Subcutaneous adipose tissue (tissue), 4 donors: ENCODE results near the gene UGDH. TPM values are rescaled to one million over a fixed set of nuclear protein-coding genes. Genes with fewer than 3 reads are reported as not detected.

Source experiments
- total RNA-seq, 4 donors: library from RNA; depleted of rRNA; stranded (reverse); fragments of >200 nt; gene quantifications; one replicate each; pipeline ENCODE4 v1.1.0, GENCODE V29; 2016
- TF ChIP-seq, protein P1 (sequence below): fragments of 450-650 bp; IDR thresholded peaks from one replicate; pipeline ENCODE4 v1.5.1; 2016; ENCODE audit warnings: low read depth, mild to moderate bottlenecking, control low read depth, antibody characterized with exemption, moderate library complexity

UGDH gene
- total RNA-seq, 4 donors from 2014 or later = 37.3 to 122 (median 84.2) TPM

DNA sequence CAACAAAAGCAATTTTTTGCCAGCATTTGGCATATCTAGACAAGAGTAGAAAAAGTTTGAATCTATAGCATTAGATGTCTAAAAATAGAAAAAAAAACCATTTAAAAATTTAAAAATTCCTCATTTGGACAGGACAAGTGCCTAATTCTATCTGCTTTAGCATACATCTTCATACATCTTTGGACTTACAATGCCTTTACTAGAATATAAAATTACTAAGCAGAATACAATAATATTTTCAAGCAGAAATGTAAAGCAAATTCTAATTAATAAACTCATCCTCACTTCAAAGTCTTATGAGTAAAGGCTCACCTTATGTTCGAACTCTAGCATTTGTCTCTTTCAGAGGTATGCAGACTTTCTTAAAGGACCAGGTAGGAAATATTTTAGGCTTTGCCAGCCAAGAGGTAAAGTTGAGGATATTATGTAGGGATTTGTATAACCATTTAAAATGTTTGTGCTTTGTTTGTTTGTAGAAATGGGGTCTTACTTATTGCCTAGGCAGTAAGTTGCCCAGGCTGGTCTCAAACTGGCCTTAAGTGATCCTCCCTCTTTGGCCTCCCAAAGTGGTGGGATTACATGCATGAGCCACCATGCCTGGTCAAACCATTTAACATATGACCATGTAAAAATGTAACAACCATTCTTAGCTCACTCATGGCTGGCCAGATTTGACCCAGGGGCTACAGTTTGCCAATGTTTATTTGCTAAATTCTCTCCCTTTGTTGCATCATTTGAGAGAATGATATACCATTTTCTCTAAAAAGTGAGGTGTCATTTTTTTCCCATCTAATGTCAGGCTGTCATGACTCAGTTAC is 29.1 kb downstream of the UGDH start:
- TF ChIP-seq, protein P1, sequence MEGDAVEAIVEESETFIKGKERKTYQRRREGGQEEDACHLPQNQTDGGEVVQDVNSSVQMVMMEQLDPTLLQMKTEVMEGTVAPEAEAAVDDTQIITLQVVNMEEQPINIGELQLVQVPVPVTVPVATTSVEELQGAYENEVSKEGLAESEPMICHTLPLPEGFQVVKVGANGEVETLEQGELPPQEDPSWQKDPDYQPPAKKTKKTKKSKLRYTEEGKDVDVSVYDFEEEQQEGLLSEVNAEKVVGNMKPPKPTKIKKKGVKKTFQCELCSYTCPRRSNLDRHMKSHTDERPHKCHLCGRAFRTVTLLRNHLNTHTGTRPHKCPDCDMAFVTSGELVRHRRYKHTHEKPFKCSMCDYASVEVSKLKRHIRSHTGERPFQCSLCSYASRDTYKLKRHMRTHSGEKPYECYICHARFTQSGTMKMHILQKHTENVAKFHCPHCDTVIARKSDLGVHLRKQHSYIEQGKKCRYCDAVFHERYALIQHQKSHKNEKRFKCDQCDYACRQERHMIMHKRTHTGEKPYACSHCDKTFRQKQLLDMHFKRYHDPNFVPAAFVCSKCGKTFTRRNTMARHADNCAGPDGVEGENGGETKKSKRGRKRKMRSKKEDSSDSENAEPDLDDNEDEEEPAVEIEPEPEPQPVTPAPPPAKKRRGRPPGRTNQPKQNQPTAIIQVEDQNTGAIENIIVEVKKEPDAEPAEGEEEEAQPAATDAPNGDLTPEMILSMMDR = no peak

DNA sequence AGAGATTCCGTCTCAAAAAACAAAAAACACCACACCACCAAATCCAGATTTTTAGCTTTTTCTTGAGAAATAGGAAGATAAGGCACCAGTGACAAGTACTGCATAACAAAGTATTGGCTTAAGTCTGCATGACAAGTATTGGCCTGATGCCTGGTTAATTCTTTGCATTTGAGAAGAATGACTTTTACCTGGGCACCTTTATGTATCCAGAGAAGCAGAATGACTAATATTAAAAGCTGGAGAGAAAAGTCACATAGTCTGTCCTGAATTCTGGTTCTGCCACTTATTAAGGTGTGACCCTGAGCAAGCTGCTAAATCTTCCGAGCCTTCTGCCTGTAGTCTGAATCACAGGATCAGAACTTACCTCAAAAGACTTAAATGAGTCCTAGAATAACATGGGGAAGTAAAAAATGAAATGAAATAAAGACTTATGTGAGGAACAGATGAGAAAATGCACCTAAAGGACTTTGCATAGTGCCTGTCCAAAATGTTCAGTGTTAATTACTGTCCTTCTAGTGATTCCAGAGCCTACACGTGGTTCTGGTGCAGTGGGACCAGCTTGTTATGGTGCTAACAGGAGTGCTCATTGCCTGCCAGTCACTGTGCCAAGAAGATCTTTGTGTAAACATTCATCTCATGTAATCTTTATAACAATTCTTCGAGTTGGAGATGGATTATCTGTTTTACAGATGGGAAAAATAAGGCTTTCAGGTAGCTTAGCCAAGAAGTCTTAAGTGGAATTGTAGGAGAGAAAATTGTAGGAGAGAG is 31.6 kb downstream of the UGDH start:
- TF ChIP-seq, protein P1 = no peak

DNA sequence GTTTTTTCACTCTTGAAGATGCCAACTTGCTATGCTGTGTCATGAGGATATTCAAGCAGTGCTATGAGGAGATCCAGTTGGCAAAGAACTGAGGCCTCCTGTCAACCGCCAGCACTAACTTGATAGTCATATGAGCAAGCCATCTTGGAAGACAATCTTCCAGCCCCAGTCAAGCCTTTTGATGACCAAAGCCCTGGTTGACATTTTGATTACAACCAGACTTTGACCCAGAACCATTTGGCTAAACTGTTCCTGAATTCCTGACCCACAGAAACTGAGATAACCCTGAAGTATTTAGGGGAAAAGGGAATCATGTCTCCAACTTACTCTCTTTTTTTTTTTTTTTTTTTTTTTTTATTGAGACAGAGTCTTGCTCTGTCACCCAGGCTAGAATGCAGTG is 32.9 kb downstream of the UGDH start:
- TF ChIP-seq, protein P1 = no peak

DNA sequence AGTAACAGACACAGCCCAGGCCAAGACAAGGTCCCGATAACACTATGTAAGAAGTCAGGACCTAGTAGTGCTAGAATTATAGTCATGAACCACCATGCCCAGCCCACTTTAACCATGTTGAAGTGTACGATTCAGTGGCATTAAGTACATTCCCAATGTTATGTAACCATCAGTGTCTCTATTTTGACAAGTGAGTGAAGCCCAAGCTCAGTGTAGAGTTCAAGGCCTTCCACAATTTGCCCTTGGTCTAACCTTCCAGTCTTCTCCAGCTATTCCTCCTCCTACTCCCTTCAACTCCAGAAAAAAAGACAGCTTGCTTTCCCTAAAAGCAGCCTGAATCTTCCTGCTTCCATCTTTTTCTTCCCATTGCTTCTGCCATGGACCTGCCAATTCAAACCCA is 36.9 kb downstream of the UGDH start:
- TF ChIP-seq, protein P1 = no peak

DNA sequence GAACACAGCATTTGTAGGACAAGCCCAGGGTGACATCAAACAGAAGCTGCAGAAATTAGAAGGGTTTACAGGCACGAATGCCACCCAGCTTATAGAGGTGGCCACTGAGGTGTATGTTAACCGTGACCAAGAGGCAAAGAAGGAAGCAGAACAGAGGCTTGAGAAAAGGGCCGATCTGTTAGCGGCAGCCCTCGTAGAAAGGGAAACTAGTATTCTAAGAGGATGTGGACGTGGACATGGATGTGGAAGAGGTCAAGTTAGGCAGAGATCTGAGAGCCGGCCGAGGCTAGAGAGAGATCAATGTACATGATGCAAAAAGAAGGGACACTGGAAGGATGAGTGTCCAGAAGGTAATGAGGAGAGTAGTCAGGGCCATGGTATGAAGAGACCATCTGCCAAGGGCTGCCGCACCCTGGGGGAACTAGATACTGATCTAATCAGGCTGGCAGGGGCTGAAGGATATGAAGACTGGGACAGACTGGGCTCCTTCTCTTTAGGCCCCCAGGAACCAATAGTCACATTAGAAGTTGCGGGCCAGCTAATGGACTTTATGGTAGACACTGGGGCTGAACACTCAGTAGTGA is 40.9 kb downstream of the UGDH start:
- TF ChIP-seq, protein P1 = no peak

DNA sequence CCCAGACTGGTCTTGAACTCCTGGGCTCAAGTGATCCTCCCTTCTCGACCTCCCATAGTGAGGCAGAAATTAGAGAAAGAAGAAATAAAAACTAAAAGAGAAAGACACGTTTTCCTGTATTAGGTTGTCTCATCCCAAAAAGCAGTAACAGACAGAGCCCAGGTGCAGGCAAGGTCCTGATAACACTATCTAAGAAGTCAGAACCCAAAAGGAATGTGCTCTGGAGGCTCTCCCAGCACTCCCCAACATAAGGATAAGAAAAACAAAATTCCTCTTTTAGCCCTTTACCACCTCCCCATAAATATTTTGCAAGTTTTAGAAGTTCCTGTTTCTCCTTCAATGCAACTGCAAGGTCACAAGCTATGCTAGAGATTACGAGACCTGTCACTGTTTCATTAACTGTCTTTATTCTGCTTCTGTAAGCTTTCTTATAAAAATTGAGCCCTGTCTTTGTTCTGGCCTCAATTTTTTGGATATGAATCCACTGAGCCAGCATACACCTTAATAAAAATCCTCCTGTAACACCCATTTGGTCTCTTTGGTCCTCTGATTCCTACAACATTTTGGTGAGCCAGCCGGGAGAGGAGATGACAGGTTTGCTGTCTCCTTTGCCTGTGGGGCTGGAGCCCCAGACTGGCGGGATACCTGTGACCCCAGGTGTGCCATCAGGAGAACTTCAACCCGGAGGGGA is 42.5 kb downstream of the UGDH start:
- TF ChIP-seq, protein P1 = no peak
